GM19397 (cell line): ENCODE measurements around the gene PREB.

Experiments used
- ATAC-seq: cut with Tn5 transposase; IDR thresholded peaks from one replicate; pipeline ENCODE4 v1.9.1; 2021; ENCODE audit warnings: mild to moderate bottlenecking, moderate library complexity; ENCODE audit not compliant: unreplicated experiment

Gene PREB

DNA sequence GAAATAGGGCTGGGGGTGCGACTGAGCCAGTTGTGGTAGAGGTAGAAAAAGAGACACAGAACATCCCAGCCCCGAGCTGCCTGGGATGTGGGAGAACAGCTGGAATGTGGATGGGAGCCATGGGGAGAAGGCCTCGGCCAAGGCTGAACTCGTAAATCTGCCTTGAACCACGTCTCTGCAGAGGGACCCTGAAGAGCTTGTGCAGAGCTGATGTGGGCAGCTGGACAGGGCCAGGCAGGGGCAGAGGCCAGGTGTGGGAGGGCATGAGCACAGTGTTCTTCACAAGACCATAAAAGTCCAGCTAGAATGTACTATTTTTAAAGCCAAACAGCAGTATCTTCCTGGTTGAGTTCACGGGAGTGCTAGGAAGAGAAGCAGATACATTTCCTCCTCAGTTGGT, 20.1 kb upstream of the PREB start:
- ATAC-seq: no peak

GRCh38 chr2:27152796-27153464, 18.5 kb upstream of the PREB start:
- ATAC-seq: no peak

DNA sequence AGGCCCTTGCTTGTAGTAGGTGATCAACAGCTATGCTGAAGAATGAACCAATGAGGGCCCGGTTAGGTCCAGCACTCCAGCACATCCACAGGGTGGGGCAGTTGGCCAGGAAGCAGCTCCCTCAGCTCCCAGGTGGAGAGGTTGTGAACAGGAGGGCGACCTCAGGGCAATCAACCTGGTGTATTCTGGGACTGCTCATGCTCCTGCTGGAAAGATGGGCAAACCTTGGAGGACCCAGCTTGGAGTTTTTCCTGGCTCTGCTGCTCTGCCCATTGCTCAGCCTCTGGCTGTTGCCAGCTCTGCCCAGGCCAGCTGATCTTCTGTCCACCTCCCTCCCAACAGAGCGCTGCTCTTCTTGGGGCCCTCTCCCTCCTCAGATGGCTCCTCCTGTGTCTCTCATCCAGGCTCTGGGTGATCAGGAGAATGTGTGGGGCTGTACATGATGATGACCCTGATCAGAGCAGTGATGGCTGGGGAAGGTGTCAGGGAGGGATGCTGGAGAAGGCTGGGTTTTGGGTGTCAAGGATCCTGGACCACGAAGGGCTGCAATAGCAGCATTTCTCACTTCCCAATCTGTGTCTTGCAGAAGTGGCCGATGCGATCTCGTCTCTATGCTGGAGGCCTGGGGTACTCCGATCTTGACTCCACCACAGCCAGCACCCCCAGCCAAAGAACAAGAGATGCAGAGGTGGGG, 17.8 kb upstream of the PREB start:
- ATAC-seq: no peak

DNA sequence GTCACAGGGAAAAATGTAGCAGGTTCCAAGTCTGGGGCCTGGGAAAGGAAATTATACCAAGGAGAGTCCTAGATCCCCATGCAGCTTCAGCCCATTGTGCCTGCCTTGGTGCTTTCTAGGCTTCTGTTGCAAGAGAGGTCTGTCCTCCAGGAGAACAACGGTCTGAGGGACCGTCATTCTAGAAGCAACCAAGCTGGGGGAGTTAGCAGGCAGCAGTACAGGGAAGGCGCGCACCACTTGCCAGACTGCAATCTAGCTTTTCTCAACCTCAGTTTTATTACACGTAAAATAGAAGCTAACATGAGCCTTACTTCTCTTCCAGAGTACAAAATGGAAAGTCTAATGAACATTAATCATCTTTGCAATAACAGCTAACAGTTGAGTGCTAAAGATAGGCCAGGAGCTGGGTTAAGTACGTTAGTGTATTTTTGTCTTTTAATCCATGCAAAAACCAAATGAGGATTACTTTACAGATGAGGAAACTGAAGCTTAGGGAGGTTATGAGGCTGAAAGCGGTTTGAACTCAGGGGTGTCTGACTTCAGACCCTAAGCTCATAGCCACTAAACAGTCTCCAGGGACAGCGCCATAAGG, 16.3 kb upstream of the PREB start:
- ATAC-seq: no peak

GRCh38 chr2:27149570-27150405, 15.4 kb upstream of the PREB start:
- no peak for ATAC-seq

DNA sequence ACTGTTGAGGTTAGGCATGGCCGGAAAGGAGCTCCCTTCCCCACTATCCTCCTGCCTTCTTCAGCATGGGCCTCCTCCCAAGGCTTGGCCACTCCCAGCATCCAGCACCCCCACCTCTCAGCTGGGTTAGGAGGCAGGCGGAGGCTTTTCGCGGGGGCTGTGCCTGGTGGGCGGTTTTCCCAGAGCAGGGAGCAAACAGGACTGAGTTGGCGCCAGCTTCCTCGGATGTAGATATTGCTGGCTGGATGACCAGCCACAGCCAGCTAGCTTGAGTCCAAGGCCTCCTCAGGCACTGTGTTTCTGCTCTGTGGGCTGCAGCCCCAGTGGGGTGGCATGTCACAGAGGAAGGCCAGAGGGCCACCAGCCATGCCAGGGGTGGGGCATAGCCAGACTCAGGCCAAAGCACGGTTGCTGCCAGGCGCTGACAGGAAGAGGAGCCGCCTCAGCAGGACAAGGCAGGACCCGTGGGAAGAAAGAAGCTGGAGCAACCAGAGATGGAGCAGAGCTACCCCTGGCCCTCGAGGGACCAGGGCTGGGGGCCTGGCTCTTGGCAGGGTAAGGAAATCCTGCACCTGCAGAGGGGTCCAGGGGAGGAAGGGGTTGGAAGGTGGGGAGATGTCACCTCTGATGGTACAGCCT, 14.5 kb upstream of the PREB start, which contains the start of gene TCF23:
TCF23 (plus strand) TSS at position 204 of the 639 bp plus-strand sequence; CDS start at position 334, 130 bp downstream.
- ATAC-seq: no peak

DNA sequence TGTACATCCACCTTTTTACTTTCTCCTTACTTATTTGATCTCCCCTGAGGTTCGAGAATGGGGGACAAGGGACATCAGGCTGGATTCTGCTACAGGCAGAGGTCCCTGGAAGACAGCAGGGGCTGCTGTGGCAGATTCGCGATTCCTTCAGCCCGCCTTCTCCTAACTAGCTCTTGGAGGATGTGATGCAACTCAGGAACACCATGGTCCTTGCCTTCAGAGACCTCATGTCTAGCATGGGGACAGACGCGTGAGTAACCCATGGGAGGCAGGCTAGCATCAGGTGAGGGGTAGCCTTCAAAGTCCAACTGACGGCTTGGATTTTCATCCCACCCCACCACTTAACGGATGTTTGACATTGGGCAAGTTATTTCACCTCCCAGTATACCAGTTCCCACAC, 13.5 kb upstream of the PREB start:
- ATAC-seq: no peak

DNA sequence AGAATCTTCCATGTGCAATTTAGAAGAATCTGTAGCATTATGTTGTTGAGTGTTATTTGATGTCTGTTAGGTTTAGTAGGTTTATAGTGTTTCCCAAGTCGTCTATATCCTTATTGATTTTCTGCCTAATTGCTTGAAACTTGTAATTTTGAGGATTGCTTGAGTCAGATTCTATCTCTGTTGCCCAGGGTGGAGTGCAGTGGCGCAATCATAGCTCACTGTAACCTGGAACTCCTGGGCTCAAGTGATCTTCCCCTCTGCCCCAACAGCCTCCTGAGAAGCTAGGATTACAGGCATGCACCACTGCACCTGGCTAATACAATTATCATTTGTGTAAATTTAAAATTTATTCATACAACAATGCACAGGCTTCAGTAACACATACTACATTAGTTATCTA, 11.2 kb upstream of the PREB start:
- ATAC-seq: no peak

DNA sequence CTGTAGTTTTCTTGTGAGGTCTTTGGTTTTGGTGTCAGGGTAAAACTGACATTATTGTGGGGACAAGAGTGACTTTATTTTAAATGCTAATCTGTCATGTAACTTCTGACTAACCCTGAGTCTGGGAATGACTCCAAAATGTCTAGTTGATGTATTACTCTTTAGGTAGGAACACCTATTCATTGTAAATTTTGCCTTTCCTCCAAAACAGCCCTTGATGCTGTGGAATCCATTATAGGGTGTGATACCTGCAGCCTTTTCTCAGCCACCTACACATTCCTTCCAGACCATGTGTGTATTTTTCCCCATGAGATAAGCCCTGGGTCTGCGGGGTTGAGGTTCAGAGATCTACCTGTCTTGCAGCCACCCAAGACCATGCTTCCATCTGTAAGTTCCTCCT, 8.8 kb upstream of the PREB start:
- no peak for ATAC-seq

DNA sequence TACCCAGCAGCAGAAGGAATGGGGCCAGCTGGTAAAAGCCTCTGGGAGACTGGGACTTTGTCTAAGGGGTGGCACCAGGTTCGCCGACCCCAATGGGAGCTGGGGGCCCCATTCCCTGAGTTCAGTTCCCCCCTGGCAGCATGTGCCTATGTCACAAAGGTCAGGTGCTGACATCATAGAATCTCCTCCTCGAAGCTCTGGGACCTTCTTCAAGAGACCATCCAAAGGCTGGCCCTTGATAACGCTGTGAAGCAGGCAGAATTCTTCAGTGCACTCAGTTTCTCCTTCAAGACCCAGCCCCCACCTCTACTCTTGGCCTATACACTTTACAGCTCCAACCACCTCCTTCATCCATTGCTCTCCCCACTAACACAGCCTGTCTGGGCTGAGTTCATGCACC, 4.9 kb upstream of the PREB start, which contains the start of gene PRR30:
PRR30 (minus strand) TSS at position 101 of the 400 bp plus-strand sequence. CDS start 1,081 bp downstream, outside the sequence.
- no peak for ATAC-seq

DNA sequence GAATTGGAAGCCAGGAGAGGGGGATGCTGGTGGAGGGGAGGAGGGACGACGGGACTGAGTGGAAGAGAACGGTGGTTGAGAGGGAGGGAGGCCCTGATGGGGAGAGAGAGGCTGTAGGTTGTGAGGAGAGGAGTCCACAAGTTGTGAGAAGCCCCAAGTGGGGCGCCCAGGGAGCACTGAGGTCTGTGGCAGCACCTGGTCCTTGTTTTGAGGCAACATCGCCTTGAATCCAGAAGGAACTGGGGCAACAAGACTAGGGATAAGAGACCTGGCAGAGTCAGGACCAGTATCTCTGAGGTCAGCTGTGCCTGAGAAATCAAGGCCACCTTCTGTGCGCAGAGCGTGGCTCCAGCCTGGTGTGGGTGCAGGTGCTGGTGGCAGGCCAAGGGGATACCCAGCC, 3.7 kb upstream of the PREB start:
- ATAC-seq: no peak

DNA sequence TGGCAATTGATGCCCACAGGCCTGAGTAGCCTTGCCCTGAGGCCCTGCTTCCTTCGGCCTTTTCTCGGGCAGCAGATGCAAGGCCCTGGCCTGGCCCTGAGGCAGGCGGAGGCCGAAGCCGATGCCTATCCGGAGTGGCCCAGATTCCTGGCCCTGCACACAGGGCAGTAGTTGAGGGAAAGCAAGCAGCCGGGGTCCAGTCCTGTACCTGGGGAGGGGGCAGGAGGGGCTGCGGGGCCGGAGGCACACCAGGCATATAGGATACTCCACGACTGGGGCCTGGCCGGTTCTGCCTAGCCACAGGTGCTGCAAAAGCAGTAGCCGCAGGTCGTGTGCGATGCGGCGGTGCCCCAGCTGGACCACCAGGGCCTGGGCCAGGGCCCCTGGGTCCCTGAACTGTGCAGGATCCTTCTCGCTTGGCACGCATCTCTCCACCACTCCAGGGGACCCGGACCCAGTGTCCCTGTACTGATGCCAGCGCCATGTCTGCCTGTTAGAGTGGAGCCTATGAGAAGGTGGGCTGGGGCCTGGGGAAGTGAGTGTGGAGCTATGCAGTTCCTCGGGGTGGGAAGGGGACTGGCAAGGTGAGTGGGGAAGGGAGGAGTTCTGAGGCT, 3.0 kb upstream of the PREB start:
- no peak for ATAC-seq

GRCh38 chr2:27136751-27137150, 2.3 kb upstream of the PREB start:
- ATAC-seq: no peak

DNA sequence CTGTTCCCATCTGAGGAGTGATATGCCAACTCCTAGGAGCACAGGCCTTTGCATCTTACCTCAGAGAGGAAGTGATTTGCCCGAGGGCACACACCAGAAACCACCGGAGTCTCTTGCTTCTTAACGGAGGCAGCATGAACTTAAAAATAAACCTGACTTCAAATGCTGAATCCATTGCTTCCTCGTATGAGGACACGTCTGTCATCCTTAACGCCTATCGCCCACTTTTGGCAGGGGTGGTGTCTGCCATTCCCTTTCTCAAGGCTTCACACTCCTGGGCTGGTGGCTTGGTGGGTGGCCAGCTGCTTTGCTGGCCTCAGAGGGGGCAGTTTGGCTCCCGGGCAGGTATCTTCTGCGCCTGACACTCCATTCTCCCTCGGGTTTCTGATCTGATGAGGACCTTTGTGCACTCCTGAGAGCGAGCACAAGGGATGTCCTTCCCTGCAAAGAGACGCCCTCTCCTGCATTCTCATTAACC, 1.1 kb upstream of the PREB start:
- ATAC-seq: no peak

GRCh38 chr2:27134781-27135477, 493 bp upstream of the PREB start:
- no peak for ATAC-seq

DNA sequence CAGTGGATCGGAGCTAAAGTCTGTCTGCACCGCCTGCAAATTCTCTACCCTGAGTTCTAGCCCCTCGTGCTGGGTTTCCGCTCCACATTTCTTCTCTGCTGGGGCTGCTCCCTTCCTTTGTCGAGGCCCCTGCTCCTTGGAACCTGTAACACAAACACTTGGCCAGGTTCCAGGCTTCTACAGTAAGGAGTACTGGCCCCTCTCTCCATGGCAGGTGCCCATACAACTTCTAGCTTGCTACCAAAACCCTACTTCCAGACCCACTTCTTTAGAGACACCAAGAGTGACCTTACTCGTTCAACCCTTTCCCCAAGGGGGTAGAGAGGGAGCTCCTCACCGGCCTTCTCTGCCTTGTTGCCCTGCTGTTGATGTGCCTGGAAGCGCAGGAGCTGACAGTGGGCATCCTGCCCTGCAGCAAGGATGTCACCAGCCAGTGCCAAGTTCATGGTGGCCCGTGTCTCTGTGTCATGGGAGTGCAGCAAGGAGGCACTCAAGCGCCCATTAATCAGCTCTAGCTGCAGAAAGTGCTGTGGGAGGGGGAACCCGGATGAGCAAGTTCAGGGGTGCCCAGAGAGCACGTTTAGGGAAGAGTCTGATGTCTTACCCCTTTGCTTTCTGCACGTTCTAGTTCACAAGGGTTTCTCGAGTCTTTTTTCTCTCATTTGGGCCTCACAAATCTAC, 1.1 kb downstream of the PREB start:
- ATAC-seq: no peak

- no peak for ATAC-seq
Measured at GRCh38 chr2:27131429-27131828, 3.0 kb downstream of the PREB start.

GRCh38 chr2:27130396-27130795, 4.0 kb downstream of the PREB start:
- no peak for ATAC-seq
